GM19035 (cell line): ENCODE data around the gene SBK2.

ENCODE experiments used
- ATAC-seq: cut with Tn5 transposase; IDR thresholded peaks from one replicate; pipeline ENCODE4 v1.9.1; 2021; ENCODE audit not compliant: unreplicated experiment

The SBK2 gene

GRCh38 chr19:55487924-55488687 lies 48.8 kb downstream of the SBK2 start, which contains the start of gene SSC5D:
SSC5D (plus strand) TSS chr19:55488436; CDS start chr19:55488590, 154 bp downstream.
- ATAC-seq, result no peak

- no peak for ATAC-seq
Observed at GRCh38 chr19:55486971-55487923, 49.7 kb downstream of the SBK2 start.

GRCh38 chr19:55486043-55486970 lies 50.6 kb downstream of the SBK2 start:
- no peak for ATAC-seq

DNA sequence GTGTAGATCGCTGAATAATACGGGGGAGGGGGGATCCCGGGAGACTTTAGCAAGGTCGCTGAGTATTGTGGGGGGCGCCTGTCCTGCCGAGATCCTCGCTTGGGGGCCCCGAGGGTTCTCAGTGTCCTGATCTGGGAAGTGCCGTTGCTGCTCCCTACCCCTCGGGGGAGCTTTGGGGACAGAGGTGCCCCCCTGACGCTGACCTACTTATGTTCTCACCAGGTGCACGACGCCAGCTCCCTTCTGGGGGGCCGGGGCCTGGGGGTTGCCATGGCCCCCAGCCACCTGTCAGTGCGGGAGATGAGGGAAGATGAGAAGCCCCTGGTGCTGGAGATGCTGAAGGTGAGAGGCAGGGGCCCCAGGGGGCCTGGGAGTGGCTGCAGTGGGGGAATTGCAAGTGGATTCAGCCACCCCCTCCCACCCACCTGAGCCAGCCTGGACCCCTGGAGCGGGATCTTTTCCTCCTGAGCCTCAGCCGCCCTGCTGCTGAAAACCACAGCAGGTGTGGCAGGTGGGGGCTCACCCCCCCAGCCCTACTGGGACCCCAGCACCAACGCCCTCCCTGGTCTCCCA lies 51.4 kb downstream of the SBK2 start:
- ATAC-seq, result no peak

GRCh38 chr19:55484593-55485438 lies 52.1 kb downstream of the SBK2 start, which contains the start of gene NAT14:
NAT14 (plus strand) TSS chr19:55485188; CDS start chr19:55485709, 521 bp downstream.
- no peak for ATAC-seq

DNA sequence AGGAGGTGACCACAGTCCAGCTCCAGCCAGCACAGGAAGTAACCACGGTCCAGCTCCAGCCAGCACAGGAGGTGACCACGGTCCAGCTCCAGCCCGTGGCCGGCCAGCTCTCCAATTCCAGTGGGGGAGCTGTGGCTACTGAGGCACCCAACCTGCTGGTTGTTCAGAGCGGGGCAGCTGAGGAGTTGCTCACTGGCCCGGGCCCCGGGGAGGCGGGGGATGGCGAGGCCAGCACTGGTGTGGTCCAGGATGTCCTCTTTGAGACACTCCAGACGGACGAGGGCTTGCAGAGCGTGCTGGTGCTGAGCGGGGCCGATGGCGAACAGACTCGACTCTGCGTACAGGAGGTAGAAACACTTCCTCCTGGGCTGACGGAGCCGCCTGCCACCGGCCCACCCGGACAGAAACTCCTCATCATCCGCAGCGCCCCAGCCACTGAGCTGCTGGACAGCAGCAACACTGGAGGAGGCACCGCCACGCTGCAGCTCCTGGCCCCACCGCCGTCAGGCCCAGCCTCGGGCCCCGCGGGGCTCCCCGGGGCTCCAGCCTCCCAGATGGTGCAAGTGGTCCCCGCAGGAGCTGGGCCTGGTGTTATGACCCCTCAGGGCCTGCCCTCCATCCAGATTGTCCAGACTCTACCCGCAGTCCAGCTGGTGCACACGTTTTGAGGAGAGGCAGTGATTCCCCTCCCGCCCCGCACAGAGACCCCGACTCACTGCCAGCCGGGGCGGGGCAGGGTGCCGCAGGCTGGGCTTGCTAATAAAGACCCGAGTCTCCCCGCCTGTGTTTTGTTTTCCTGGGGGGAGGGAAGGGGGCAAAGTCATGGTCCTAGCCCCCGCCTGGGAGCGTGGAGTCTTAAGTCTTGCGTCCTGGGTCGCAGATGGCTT lies 53.0 kb downstream of the SBK2 start:
- no peak for ATAC-seq

- no peak for ATAC-seq
Observed at GRCh38 chr19:55482967-55483705, 53.8 kb downstream of the SBK2 start.

- ATAC-seq, result no peak
Observed at GRCh38 chr19:55482156-55482961, 54.6 kb downstream of the SBK2 start.

DNA sequence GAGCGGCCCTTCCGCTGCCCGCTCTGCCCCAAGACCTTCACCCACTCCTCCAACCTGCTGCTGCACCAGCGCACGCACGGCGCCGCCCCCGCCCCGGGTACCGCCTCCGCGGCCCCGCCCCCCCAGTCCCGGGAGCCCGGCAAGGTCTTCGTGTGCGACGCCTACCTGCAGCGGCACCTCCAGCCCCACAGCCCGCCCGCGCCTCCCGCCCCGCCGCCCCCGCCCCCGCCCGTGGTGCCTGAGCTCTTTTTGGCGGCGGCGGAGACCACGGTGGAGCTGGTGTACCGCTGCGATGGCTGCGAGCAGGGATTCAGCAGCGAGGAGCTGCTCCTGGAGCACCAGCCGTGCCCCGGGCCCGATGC lies 55.2 kb downstream of the SBK2 start:
- no peak for ATAC-seq

GRCh38 chr19:55481148-55481793 lies 55.7 kb downstream of the SBK2 start:
- ATAC-seq, result no peak

- ATAC-seq, result no peak
Observed at GRCh38 chr19:55479451-55480230, 57.3 kb downstream of the SBK2 start.

GRCh38 chr19:55479045-55479444 lies 57.9 kb downstream of the SBK2 start:
- no peak for ATAC-seq
